Keratinocyte (primary cell): ENCODE data around the gene RENBP. TPM values are rescaled to one million over a fixed set of nuclear protein-coding genes. Genes with fewer than 3 reads are reported as not detected.

Source experiments
- DNase-seq: peaks from one replicate; pipeline ENCODE4 v3.0.0-alpha.2; 2011; ENCODE audit warnings: low read depth, missing footprints, low spot score
- FAIRE-seq: peaks from 2 replicates; lab custom pipeline; 2011; peaks lifted over from hg19 to GRCh38; lab: Jason Lieb, UNC
- H2AFZ ChIP-seq: 2 replicates; pipeline ENCODE4 v1.6.0; 2012; ENCODE audit warnings: low read length, control low read depth, inconsistent platforms; ENCODE audit not compliant: control insufficient read depth
- H3K27ac ChIP-seq: 2 replicates; pipeline ENCODE4 v1.5.1; 2011; ENCODE audit warnings: low read length; ENCODE audit not compliant: control insufficient read depth, insufficient read depth
- H3K27me3 ChIP-seq: 3 replicates; pipeline ENCODE4 v1.6.0; 2011; ENCODE audit warnings: low read length; ENCODE audit not compliant: control insufficient read depth, insufficient read depth; ENCODE audit errors: extremely low read depth
- H3K36me3 ChIP-seq, 2 experiments: 2 replicates in 1 of 2; 3 replicates in 1 of 2; pipeline ENCODE4 v1.5.1; 2011; ENCODE audit warnings: low read length in 2 of 2, mild to moderate bottlenecking in 1 of 2; ENCODE audit not compliant: control insufficient read depth in 2 of 2, insufficient read depth in 2 of 2; ENCODE audit errors: extremely low read depth in 1 of 2
- H3K4me1 ChIP-seq: 3 replicates; pipeline ENCODE4 v1.5.1; 2011; ENCODE audit warnings: low read length; ENCODE audit not compliant: control insufficient read depth, insufficient read depth; ENCODE audit errors: extremely low read depth
- H3K4me2 ChIP-seq: 3 replicates; pipeline ENCODE4 v1.6.0; 2011; ENCODE audit warnings: low read depth, low read length; ENCODE audit not compliant: control insufficient read depth, insufficient read depth; ENCODE audit errors: extremely low read depth
- H3K4me3 ChIP-seq, 3 experiments: fragments of 200-600 bp in 1 of 3; sonication (generic) in 1 of 3; 2 replicates in 2 of 3; 3 replicates in 1 of 3; pipeline ENCODE4 v1.5.1; 2011 to 2016; ENCODE audit warnings: low read length in 3 of 3, mild to moderate bottlenecking in 3 of 3, control low read depth in 2 of 3, inconsistent platforms in 1 of 3, low read depth in 1 of 3, mixed read lengths in 1 of 3, mixed run types in 1 of 3, moderate library complexity in 1 of 3; ENCODE audit not compliant: control insufficient read depth in 2 of 3, insufficient read depth in 2 of 3; ENCODE audit errors: extremely low read depth in 1 of 3
- H3K79me2 ChIP-seq: 2 replicates; pipeline ENCODE4 v1.6.0; 2012; ENCODE audit warnings: low read length; ENCODE audit not compliant: control insufficient read depth, insufficient read depth
- H3K9ac ChIP-seq: 3 replicates; pipeline ENCODE4 v1.6.0; 2011; ENCODE audit warnings: low read length; ENCODE audit not compliant: control insufficient read depth, insufficient read depth; ENCODE audit errors: extremely low read depth
- H3K9me1 ChIP-seq: 3 replicates; pipeline ENCODE4 v1.6.0; 2011; ENCODE audit warnings: low read length; ENCODE audit not compliant: control insufficient read depth, insufficient read depth; ENCODE audit errors: extremely low read depth
- H3K9me3 ChIP-seq: 2 replicates; pipeline ENCODE4 v1.5.1; 2012; ENCODE audit warnings: low read depth, low read length; ENCODE audit not compliant: control insufficient read depth
- H4K20me1 ChIP-seq: 3 replicates; pipeline ENCODE4 v1.6.0; 2011; ENCODE audit warnings: low read length; ENCODE audit not compliant: control insufficient read depth, insufficient read depth; ENCODE audit errors: extremely low read depth
- CTCF ChIP-seq, 3 experiments: IDR thresholded peaks in 1 of 3; conservative IDR thresholded peaks in 1 of 3; optimal IDR thresholded peaks in 1 of 3; 2 replicates in 2 of 3; 3 replicates in 1 of 3; pipeline versions ENCODE3 to v1.5.1; 2011; ENCODE audit warnings: low read length in 3 of 3, mild to moderate bottlenecking in 3 of 3, moderate library complexity in 2 of 3, control low read depth in 1 of 3, inconsistent platforms in 1 of 3; ENCODE audit not compliant: insufficient read depth in 2 of 3; ENCODE audit errors: extremely low read depth in 1 of 3
- EZH2 ChIP-seq: IDR thresholded peaks from one replicate; pipeline ENCODE4 v1.6.1; 2012; ENCODE audit warnings: inconsistent platforms, mild to moderate bottlenecking, low read length, moderate library complexity
- dilution Hi-C: fragments of 300-500 bp; cut with MboI; formaldehyde crosslinking; loops from one replicate; pipeline ENCODE4 v1.7.0; 2020; ENCODE audit warnings: low sequenced_read_pairs; ENCODE audit not compliant: extremely low pct_ligation_motif_present
- polyA plus RNA-seq, 5 experiments: library from polyadenylated mRNA; depleted of rRNA in 3 of 5; stranded (reverse) in 3 of 5; stranded (forward) in 1 of 5; unstranded in 1 of 5; fragments of >200 nt; gene quantifications; 1 replicate in 1 of 5; 2 replicates in 3 of 5; 3 replicates in 1 of 5; pipeline versions ENCODE4 v1.2.1 to v1.2.3, GENCODE V29; 2011 to 2012; ENCODE audit warnings: missing spikeins in 2 of 5, low read depth in 1 of 5, low replicate concordance in 1 of 5

The RENBP gene
- polyA plus RNA-seq, 1 donor (not counting 4 experiments of a cell fraction or from before 2014, with no cell fraction given) = 0.16 TPM

- FAIRE-seq = no peak
- H3K4me1 ChIP-seq = no peaks in the 10 kb centered on the region
- no peaks in the 10 kb centered on the region for H3K27me3 ChIP-seq
- no peaks in the 10 kb centered on the region for H4K20me1 ChIP-seq
- no peaks in the 10 kb centered on the region for H3K9me1 ChIP-seq
- H3K27ac ChIP-seq = no peak overlapping the region
- H3K36me3 ChIP-seq = no peaks in the 10 kb centered on the region
- no peak overlapping the region for H2AFZ ChIP-seq
- no peak for DNase-seq
- no peak overlapping the region for H3K4me3 ChIP-seq
- no peaks in the 10 kb centered on the region for H3K9me3 ChIP-seq
- H3K4me2 ChIP-seq = no peak overlapping the region
- no peak for TF ChIP-seq CTCF (optimal IDR thresholded peaks at IDR 0.05 in 1 of 3, IDR thresholded peaks at IDR 0.05 in 1 of 3, conservative IDR thresholded peaks at IDR 0.05 in 1 of 3; ENCODE audit: extremely low read depth in 1 of 3, insufficient read depth in 2 of 3, low read length in 3 of 3)
- no peak for TF ChIP-seq EZH2
- H3K9ac ChIP-seq = no peak overlapping the region
- dilution Hi-C loops = no loop called here
- no peaks in the 10 kb centered on the region for H3K79me2 ChIP-seq
These were observed 36.1 kb downstream of the RENBP start for GRCh38 chrX:153908219-153908860.

- H3K27me3 ChIP-seq = no peaks in the 10 kb centered on the region
- no peak overlapping the region for H3K4me2 ChIP-seq
- H3K9ac ChIP-seq = no peak overlapping the region
- no peaks in the 10 kb centered on the region for H3K36me3 ChIP-seq
- FAIRE-seq (no peak), DNase-seq (no peak)
- H3K9me1 ChIP-seq = no peaks in the 10 kb centered on the region
- H3K4me3 ChIP-seq = no peak overlapping the region
- no peaks in the 10 kb centered on the region for H4K20me1 ChIP-seq
- H3K9me3 ChIP-seq = no peaks in the 10 kb centered on the region
- H3K79me2 ChIP-seq = no peaks in the 10 kb centered on the region
- TF ChIP-seq CTCF (optimal IDR thresholded peaks at IDR 0.05 in 1 of 3, IDR thresholded peaks at IDR 0.05 in 1 of 3, conservative IDR thresholded peaks at IDR 0.05 in 1 of 3; ENCODE audit: extremely low read depth in 1 of 3, insufficient read depth in 2 of 3, low read length in 3 of 3) = no peak
- dilution Hi-C loops = no loop called here
- no peak overlapping the region for H3K27ac ChIP-seq
- H3K4me1 ChIP-seq = no peaks in the 10 kb centered on the region
- no peak overlapping the region for H2AFZ ChIP-seq
These were observed 37.0 kb downstream of the RENBP start for GRCh38 chrX:153907456-153907855.
